ENCODE data around the gene CISH. TPM values are rescaled to one million over a fixed set of nuclear protein-coding genes. Genes with fewer than 3 reads are reported as not detected.

The CISH gene
- total RNA-seq, 2 donors from 2014 or later: 4.1 to 13.3 TPM

GRCh38 chr3:50603261-50604109 is 8.1 kb downstream of the CISH start:
- no peak for TF ChIP-seq CTCF (IDR thresholded peaks at IDR 0.05)
- peak overlapping the region; percentile 99 to 100 for H3K27ac ChIP-seq
- H3K4me3 ChIP-seq: no peak overlapping the region
- H3K36me3 ChIP-seq: peaks cover 17% of the 10 kb centered on the region
- peaks cover 28 to 83% of the 10 kb centered on the region in 2 donors for H3K4me1 ChIP-seq (ENCODE audit: control insufficient read depth in 1 of 2, low read depth in 2 of 2)
- no peaks in the 10 kb centered on the region for H3K9me3 ChIP-seq
- H3K27me3 ChIP-seq (replicated peaks; ENCODE audit: insufficient read depth): no peaks in the 10 kb centered on the region
- ATAC-seq (ENCODE audit: insufficient number of reproducible peaks, low FRiP score, low read depth): no peak
- no peak for DNase-seq (ENCODE audit: low spot score)

- ATAC-seq (ENCODE audit: insufficient number of reproducible peaks, low FRiP score, low read depth): no peak
- Histone ChIP-seq H3K36me3 (peaks cover 10% of the 10 kb centered on the region), H3K4me3 (no peak overlapping the region)
These were observed 8.9 kb downstream of the CISH start for GRCh38 chr3:50602595-50603191.

GRCh38 chr3:50600841-50601591 is 10.6 kb downstream of the CISH start:
- peak overlapping the region; percentile 99 to 100 for H3K27ac ChIP-seq
- DNase-seq (ENCODE audit: low spot score) (peak; percentile 87), ATAC-seq (ENCODE audit: insufficient number of reproducible peaks, low FRiP score, low read depth) (peak; percentile 82)
- peak overlapping the region; percentile 65 for H3K4me3 ChIP-seq
- no peaks in the 10 kb centered on the region for H3K27me3 ChIP-seq (replicated peaks; ENCODE audit: insufficient read depth)
- TF ChIP-seq CTCF (IDR thresholded peaks at IDR 0.05): no peak
- H3K9me3 ChIP-seq: no peaks in the 10 kb centered on the region
- H3K36me3 ChIP-seq: peaks cover 1% of the 10 kb centered on the region
- peaks cover 26 to 66% of the 10 kb centered on the region in 2 donors for H3K4me1 ChIP-seq (ENCODE audit: control insufficient read depth in 1 of 2, low read depth in 2 of 2)

More at GRCh38 chr3:50602595-50603191, 8.9 kb downstream of the CISH start:
- Histone ChIP-seq H3K4me1 (ENCODE audit: control insufficient read depth in 1 of 2, low read depth in 2 of 2) (peaks cover 28 to 79% of the 10 kb centered on the region in 2 donors), H3K9me3 (no peaks in the 10 kb centered on the region), H3K27me3 (replicated peaks; ENCODE audit: insufficient read depth) (no peaks in the 10 kb centered on the region), H3K27ac (peak overlapping the region; percentile 99 to 100)
- TF ChIP-seq CTCF (IDR thresholded peaks at IDR 0.05): no peak
- DNase-seq (ENCODE audit: low spot score): no peak

GRCh38 chr3:50600141-50600753 is 11.3 kb downstream of the CISH start:
- no peak overlapping the region for H3K4me3 ChIP-seq
- no peak for TF ChIP-seq CTCF (IDR thresholded peaks at IDR 0.05)
- H3K36me3 ChIP-seq: no peaks in the 10 kb centered on the region
- H3K9me3 ChIP-seq: no peaks in the 10 kb centered on the region
- H3K27me3 ChIP-seq (replicated peaks; ENCODE audit: insufficient read depth): no peaks in the 10 kb centered on the region
- ATAC-seq (ENCODE audit: insufficient number of reproducible peaks, low FRiP score, low read depth) (no peak), DNase-seq (ENCODE audit: low spot score) (no peak)
- peaks cover 25 to 59% of the 10 kb centered on the region in 2 donors for H3K4me1 ChIP-seq (ENCODE audit: control insufficient read depth in 1 of 2, low read depth in 2 of 2)
- H3K27ac ChIP-seq: peak overlapping the region; percentile 99 to 100

All from thoracic aorta (tissue), 2 donors.